CD4-positive, alpha-beta T cell treated with Interleukin-6 at 100 ng/mL for 8 hours (primary cell): ENCODE data around the gene TMED4.
A peak's percentile ranks its signal among the peaks of the same experiment; 100 is the strongest.

Source experiments
- DNase-seq: peaks from one replicate; pipeline ENCODE4 v3.0.0-alpha.2; 2020; ENCODE audit warnings: mixed read lengths, low spot score

TMED4 gene

DNA sequence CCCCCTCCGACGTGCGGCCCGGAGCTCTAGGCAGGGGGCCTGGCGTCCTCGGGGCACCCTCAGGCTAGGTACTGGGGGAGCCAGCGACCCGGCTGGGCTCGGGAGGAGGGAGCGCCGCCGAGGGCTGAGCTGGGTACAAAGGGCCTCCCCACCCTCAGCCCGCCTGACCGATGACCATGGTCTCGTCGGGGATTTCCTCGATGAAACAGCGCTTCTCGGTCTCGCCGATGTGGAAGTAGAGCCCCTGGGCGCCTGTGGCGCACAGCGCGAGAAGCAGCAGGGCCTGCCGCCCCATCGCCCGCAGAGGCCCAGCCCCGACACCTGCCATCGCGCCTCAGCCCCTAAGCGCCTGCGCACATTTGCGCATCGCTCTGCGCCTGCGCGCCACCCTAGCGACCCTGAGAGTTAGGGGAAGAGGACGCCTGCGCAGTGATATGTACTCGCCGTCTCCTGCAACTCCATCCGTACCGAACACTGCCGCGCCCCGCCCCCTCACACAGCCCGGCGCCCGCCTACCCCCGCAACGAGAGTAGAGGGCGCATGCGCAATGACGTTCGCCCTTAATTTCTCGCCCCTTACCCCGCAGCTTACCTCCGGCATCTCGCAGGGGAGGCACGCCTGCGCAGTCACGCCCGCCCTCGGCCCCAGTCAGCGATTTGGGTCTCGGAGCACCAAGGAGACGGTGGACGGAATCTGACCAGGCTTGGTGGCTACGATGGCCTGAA is at the start of gene TMED4:
TSS of gene TMED4 (minus strand) at position 353 of the 725 bp plus-strand sequence. CDS start at position 328, 25 bp downstream.
- peak; percentile 100 for DNase-seq

DNA sequence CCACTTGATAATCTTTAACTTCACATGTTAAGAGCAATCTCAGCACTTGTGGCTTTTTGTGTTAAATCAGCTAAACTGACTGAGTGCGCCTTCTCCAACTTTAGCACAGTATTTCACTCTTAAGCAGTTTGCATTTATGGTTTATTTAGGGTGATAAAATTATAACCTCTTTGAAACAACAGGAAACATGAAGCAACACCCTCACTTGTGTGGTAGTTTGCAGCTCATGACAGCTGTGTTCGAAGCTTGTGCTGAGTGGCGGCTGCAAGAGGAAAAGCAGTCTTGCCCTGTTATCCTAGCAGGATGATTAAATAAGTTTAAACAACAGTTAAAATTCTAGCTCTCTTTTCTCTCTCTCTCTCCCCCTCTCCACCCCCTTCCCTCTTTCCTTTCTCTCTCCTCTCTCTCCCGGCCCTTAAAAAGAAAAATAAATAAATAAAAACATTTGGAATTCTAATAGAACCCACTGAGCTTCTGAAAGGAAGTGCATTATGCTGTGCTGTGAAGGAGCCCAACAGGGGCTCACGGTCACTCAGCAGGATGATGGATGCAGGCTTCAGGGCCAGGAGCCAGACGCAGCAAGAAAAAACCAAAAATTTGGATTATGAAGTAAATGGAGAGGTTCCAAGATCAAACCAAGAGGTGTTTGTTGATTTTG is 49.6 kb upstream of the TMED4 start:
- peak; percentile 64 for DNase-seq

DNA sequence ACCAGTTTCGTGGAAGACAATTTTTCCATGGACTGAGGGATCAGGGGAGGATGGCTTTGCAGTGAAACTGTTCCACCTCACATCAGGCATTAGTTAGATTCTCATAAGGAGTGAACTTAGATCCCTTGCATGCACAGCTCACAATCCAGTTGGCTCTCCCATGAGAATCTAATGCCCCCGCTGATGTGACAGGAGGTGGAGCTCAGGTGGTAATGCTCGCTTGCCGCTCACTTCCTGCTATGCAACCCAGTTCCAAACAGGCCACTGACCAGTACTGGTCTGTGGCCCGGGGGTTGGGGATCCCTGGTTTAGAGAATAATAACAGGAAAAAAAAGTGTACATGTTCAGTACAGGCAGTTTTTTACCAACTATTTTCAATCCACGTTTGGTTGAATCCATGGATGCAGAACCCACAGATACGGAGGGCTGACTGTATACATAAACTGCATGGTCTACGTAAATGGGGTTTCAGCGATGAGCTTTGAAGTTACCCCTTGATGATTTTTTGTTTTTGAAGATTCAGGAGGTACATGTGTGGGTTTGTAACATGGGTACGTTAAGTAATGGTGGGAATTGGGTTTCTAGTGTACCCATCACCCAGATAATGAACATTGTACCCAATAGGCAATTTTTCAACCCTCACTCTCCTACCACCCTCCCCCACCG is 48.9 kb upstream of the TMED4 start:
- DNase-seq, result no peak

DNA sequence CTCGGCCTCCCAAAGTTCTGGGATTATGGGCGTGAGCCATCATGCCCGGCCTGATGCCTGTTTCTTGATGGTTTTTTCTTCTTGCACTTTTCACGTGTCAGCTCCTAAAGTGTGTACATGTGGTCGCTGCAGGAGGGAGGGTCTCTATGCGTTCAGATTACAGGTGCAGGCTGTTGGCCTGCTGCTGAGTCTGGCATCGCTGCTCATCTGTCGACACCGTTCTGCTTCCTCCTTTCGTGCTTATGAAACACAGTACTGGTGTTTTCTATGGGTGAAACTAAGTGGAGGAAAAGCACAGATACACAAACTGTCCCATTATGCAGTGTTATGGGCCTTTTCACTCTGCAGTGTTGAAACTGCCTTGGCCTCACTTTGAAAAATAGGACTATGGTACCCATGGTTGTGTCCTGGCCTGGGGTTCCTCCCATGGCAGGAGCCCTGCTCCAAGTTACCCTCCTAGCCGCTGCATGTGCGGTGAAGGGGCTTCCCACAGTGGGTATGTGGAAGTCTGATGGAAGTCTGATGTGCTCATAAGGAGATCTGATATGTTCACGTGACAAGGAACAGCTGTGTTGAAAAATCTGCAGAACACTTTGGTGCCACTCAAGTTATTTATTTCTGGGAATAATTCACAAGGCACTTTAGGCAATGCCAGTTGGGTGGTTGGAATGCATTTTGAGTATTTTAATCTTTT is 47.9 kb upstream of the TMED4 start:
- no peak for DNase-seq

DNA sequence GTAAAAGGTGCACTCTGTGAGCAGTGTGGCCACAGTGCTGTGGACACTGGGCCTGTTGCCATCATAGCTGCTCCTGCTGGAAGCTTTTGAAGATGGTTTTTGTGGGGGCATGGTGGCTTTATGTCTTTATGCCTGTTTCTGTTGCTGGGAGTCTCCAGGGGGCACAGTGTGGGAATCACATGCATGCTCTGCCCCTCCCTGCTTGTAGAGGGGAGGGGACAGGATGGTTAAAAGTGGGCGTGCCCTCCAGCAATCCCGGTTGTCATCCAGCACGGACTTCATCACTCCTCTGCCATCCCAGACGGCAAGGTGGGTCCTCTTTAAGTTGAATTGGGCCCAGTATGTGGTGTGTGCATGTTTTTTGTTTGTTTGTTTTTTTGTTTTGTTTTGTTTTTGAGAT is 44.6 kb upstream of the TMED4 start:
- no peak for DNase-seq

- DNase-seq, result no peak
Measured at GRCh38 chr7:44625526-44626471, 43.8 kb upstream of the TMED4 start.

- no peak for DNase-seq
Measured at GRCh38 chr7:44624318-44624717, 42.3 kb upstream of the TMED4 start.

DNA sequence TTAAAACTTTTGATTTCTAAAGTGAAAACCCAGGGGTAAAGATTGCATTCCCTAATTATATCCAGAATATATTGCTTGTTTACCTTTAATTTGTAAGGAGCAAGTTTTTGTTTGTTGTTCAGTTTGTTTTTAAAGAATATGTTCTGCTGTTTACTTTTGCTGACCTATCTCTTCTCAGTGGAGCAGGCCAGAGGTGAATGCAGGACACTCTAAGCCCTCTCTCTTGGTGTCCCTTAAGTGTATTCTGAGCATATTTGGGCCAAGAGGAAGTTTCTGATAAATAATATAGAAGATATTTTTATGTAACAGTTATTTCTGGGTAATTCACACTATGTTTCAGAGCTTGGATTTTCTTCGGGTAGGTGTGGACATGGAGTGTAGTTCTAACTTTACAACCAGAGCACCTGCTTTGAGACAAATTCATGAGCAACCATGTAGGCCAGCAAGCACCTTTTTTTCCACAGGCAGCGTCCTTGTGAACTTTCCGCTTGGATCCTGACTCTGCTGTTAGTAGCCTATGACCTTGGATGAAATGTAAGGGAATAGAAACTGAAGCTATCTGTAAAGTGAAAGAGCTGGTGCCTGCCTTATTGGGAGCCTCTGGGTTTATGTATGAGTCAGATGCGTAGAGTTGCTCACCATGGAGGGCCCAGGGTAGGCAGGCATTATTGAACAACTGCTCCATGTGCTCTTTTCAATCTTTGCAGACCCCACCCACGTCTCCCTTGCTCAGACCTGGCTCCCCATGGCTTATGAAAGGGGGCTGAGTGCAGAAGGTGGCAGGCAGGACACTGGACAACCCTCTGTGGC is 40.5 kb upstream of the TMED4 start:
- peak; percentile 34 for DNase-seq

- no peak for DNase-seq
Measured at GRCh38 chr7:44621750-44622103, 39.7 kb upstream of the TMED4 start.

GRCh38 chr7:44621034-44621749 is 39.2 kb upstream of the TMED4 start:
- DNase-seq, result no peak

GRCh38 chr7:44618753-44619152 is 36.7 kb upstream of the TMED4 start:
- DNase-seq, result peak; percentile 35

DNA sequence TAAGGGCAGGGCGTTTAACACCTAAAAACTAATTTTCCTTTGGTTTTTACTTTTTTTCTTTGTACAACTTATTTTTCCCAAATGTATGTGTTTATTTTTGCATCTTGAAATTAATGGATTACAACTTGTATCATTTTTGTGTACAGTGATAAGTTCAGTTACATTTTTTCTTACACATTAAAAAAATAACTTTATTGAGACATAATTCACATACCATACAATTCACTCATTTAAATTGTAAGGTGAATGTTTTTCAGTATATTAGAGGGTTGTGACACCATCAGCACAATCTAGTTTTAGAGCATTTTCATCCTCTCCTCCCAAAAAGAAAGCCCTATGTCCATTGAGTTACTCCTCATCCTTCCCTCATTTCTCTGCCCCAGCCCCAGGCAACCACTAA is 36.0 kb upstream of the TMED4 start:
- DNase-seq, result no peak

DNA sequence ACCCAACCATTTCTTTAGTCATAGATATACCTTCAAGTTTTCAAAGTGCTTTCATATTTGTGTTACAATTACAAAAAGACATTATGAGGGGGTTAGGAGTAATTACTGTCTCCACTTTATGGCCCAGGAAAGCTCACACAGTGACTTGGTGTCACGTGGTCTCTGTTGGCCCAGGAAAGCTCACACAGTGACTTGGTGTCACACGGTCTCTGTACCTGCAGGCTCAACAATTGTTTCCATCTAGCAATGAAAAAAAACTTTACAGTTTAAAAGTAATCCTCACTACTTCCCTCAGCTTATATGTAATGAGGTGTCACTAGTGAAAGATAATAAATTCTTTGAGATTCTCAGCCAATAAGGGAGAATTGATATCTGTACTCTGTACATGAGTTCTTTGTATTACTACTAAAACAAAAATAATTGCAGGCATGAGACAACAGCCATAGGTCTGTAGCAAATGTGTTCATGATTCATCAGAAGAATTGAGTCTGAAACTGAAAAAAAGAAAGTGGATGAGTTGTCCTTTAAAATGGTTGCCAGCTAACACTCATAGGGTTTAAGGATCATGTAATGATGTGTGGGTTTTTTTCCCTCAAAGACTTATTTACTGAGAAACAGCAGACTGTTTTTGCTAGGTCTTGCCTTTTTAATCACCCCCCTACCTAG is 35.3 kb upstream of the TMED4 start:
- DNase-seq, result no peak

DNA sequence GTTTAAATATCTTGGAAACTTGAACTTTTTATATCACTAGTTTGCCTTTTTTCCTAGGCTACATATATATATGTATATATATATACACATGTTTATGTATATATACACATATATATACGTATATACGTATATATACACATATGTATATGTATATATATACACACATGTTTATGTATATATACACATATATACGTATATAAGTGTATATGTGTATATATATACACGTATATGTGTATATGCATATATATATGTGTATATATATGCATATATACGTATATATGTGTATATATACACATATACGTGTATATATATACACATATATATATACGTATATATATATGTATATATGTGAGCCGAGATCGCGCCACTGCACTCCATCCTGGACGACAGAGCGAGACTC is 34.5 kb upstream of the TMED4 start:
- no peak for DNase-seq

DNA sequence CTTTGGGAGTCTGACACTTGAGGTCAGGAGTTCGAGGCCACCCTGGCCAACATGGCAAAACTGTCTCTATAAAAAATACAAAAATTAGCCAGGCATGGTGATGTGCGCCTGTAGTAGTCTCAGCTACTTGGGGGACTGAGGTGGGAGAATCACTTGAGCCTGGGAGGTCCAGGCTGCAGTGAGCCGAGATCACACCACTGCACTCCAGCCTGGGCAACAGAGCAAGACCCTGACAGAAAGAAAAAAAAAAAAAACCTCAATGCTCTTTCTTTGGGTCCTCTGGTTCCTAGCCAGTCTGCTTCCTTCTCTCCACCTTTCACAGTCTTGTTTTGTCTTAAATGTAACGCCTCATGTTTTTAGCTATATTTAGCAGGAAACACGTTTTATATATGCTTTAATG is 33.8 kb upstream of the TMED4 start:
- DNase-seq, result no peak

- peak; percentile 40 for DNase-seq
Measured at GRCh38 chr7:44615149-44615611, 33.1 kb upstream of the TMED4 start.

GRCh38 chr7:44609829-44610228 is 27.8 kb upstream of the TMED4 start:
- no peak for DNase-seq

GRCh38 chr7:44608916-44609648 is 27.1 kb upstream of the TMED4 start:
- DNase-seq, result peak; percentile 25
